Right atrium auricular region (tissue), 2 donors: ENCODE data around the gene AFDN. TPM values are rescaled to one million over a fixed set of nuclear protein-coding genes. Genes with fewer than 3 reads are reported as not detected.

ENCODE experiments used
- DNase-seq: peaks from one replicate; pipeline ENCODE4 v3.0.0-alpha.2; 2019; ENCODE audit warnings: low spot score
- H3K27ac ChIP-seq, 2 donors: fragments of 200-600 bp; sonication (generic); 1 replicate in 1 of 2; 2 replicates in 1 of 2; pipeline ENCODE4 v1.5.1; 2016 to 2019
- H3K27me3 ChIP-seq, 2 donors: fragments of 200-600 bp; sonication (generic); one replicate each; pipeline versions ENCODE4 v1.5.1 to v1.6.0; 2017 to 2019
- H3K36me3 ChIP-seq: fragments of 200-600 bp; sonication (generic); one replicate; pipeline ENCODE4 v1.5.1; 2016
- H3K4me1 ChIP-seq, 2 donors: fragments of 200-600 bp; sonication (generic); one replicate each; pipeline versions ENCODE4 v1.5.1 to v1.6.0; 2017 to 2019
- H3K4me3 ChIP-seq, 2 donors: fragments of 200-600 bp; sonication (generic); 1 replicate in 1 of 2; 2 replicates in 1 of 2; pipeline ENCODE4 v1.5.1; 2017 to 2019; ENCODE audit warnings: mild to moderate bottlenecking in 1 of 2, moderate library complexity in 1 of 2
- H3K9me3 ChIP-seq, 2 donors: fragments of 200-600 bp; sonication (generic); one replicate each; pipeline ENCODE4 v1.5.1; 2019
- CTCF ChIP-seq, 2 donors: fragments of 200-600 bp; sonication (generic); IDR thresholded peaks; one replicate each; pipeline ENCODE4 v1.5.1; 2019; ENCODE audit warnings: antibody characterized with exemption in 2 of 2
- total RNA-seq, 2 donors: library from RNA; depleted of rRNA; stranded (reverse); fragments of >200 nt; gene quantifications; one replicate each; pipeline ENCODE4 v1.1.0, GENCODE V29; 2016

The AFDN gene
- total RNA-seq, 2 donors from 2014 or later: 51.6 to 51.8 TPM

- no peaks in the 10 kb centered on the region for H3K9me3 ChIP-seq
- H3K27me3 ChIP-seq: no peaks in the 10 kb centered on the region
- TF ChIP-seq CTCF (IDR thresholded peaks at IDR 0.05): no peak
- H3K27ac ChIP-seq: no peak overlapping the region
- H3K36me3 ChIP-seq: peaks cover 49% of the 10 kb centered on the region
- H3K4me3 ChIP-seq: no peak overlapping the region
- peaks cover 0 to 2% of the 10 kb centered on the region in 2 donors for H3K4me1 ChIP-seq
- DNase-seq: no peak
Observed at GRCh38 chr6:167951781-167952511, 125.2 kb downstream of the AFDN start.

DNA sequence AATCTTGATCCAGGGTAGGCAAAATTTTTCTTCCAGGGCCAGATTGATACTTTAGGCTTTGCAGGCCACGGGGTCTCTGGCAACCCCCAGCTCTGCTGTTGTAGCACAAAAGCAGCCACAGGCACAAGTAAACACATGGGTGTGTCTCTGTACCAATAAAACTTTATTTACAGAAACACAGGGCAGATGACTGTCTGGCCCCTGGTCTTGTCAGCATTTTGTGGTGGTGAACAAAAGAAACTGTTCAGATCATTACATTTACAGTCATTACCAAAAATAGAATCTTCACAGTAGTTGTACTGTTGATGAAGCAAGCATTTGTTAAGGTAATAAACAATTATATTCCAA, 125.8 kb downstream of the AFDN start:
- Histone ChIP-seq H3K27ac (no peak overlapping the region), H3K4me1 (peaks cover 0 to 4% of the 10 kb centered on the region in 2 donors), H3K9me3 (no peaks in the 10 kb centered on the region), H3K4me3 (no peak overlapping the region), H3K36me3 (peaks cover 48% of the 10 kb centered on the region), H3K27me3 (no peaks in the 10 kb centered on the region)
- no peak for DNase-seq
- no peak for TF ChIP-seq CTCF (IDR thresholded peaks at IDR 0.05)

DNA sequence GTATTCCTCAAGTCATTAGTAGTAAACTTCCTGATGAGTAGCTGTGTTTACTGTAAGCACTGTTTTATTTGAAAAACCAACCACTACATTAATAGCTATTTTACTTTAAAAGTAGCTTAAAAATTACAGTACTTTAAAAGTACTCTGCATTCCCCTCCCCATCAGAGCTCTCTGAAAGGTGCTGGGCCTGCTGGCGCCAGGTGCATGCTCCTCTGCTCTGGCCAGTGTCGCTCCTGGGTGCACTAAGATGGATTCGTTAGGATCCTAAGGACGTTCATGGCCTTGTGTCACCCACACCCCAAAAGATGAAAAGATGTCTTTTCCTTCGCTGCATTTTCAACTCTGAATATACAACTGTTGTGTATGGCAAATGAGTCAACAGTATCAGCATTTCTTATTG, 126.8 kb downstream of the AFDN start:
- no peak for DNase-seq
- H3K4me1 ChIP-seq: peaks cover 0 to 4% of the 10 kb centered on the region in 2 donors
- H3K27me3 ChIP-seq: no peaks in the 10 kb centered on the region
- H3K4me3 ChIP-seq: no peak overlapping the region
- H3K36me3 ChIP-seq: peaks cover 38% of the 10 kb centered on the region
- TF ChIP-seq CTCF (IDR thresholded peaks at IDR 0.05): no peak
- no peak overlapping the region for H3K27ac ChIP-seq
- no peaks in the 10 kb centered on the region for H3K9me3 ChIP-seq

DNA sequence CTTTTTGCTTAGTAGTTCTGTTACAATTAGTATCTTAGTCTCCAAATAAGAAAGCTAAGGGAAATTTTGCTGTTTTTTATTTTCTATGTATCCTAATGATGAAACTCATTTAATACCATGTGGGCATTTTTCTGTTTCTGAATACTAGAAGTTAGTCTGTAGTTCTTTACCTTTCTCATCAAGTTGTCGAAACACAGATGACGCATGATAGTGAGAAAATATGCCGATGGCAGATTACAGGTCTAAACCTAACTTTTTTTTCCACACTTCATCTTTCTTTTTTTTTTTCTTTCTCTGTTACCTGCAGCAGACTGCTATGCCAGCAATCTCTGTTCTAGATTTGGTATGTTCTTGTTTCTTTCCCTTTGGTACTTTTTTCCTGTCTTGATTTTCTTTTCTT, 127.4 kb downstream of the AFDN start:
- DNase-seq: no peak
- peaks cover 32% of the 10 kb centered on the region for H3K36me3 ChIP-seq
- no peak overlapping the region for H3K4me3 ChIP-seq
- TF ChIP-seq CTCF (IDR thresholded peaks at IDR 0.05): no peak
- H3K27ac ChIP-seq: no peak overlapping the region
- peaks cover 0 to 7% of the 10 kb centered on the region in 2 donors for H3K4me1 ChIP-seq
- no peaks in the 10 kb centered on the region for H3K27me3 ChIP-seq
- H3K9me3 ChIP-seq: no peaks in the 10 kb centered on the region

GRCh38 chr6:167956491-167956890, 129.8 kb downstream of the AFDN start:
- no peaks in the 10 kb centered on the region for H3K9me3 ChIP-seq
- DNase-seq: no peak
- no peaks in the 10 kb centered on the region for H3K27me3 ChIP-seq
- no peak overlapping the region for H3K4me3 ChIP-seq
- H3K27ac ChIP-seq: no peak overlapping the region
- H3K36me3 ChIP-seq: peaks cover 11% of the 10 kb centered on the region
- no peak for TF ChIP-seq CTCF (IDR thresholded peaks at IDR 0.05)
- H3K4me1 ChIP-seq: peaks cover 0 to 13% of the 10 kb centered on the region in 2 donors

DNA sequence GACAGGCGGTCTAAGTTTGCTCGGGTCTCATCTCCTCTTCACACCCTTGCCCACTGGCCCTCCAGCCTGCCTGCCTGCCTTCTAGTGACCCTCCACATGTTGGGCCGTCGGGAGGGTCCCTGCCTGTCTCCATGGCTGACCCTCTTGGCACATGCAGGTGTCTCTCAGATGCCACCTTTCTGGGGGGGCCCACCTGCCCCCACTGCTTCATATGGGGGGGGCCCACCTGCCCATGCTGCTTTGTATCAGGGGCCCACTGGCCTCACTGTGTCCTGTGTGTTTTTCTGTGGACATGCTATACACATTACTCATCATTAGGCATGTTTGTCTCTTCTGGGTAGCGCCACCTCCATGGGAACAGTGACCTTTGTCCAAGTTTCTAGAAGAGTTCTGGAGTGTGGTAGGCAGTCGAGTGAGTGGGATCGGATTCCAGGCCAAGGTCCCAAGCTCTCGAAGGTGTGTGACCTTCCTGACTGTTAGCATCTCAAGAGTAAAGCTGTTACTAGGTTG, 130.3 kb downstream of the AFDN start:
- TF ChIP-seq CTCF (IDR thresholded peaks at IDR 0.05): no peak
- no peak overlapping the region for H3K27ac ChIP-seq

More for the DNA sequence above, 130.3 kb downstream of the AFDN start:
- peaks cover 0 to 13% of the 10 kb centered on the region in 2 donors for H3K4me1 ChIP-seq
- H3K9me3 ChIP-seq: no peaks in the 10 kb centered on the region
- no peaks in the 10 kb centered on the region for H3K27me3 ChIP-seq
- peaks cover 6% of the 10 kb centered on the region for H3K36me3 ChIP-seq
- no peak for DNase-seq
- H3K4me3 ChIP-seq: no peak overlapping the region
